ENCODE measurements around the gene SPEM3.
A peak's percentile ranks its signal among the peaks of the same experiment; 100 is the strongest.

SPEM3 gene

DNA sequence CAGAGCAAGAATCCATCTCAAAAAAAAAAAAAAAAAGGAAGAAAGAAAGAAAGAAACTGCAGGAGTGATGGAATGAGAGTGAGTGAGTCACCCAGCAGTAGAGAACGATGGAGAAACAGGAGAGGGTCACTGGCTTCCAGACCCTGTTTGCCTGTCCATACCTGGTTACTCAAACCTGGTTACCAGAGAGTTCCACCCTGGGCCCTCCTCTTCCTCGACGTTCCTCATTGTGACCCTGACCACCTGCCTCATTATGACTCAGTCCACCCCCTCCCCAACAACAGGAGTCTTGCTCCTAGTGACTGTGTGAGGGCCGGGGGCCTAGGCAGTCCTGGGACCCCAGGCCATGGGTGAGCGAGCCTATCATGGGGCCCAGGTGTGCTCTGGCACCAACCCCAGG is at the start of gene SPEM3:
Gene SPEM3, plus strand, starts transcription at position 301 of the 400 bp plus-strand sequence. Its CDS starts 46 bp downstream, at position 347.
- Histone ChIP-seq H3K36me3 (ENCODE audit: control insufficient read depth in 2 of 2, insufficient read depth in 2 of 2, low read length in 2 of 2) (no peaks in the 10 kb centered on the region), H3K9ac (ENCODE audit: low read depth in 1 of 2, low read length in 2 of 2) (no peak within 1 kb of the TSS), H3K27ac (ENCODE audit: low read depth in 2 of 2, low read length in 2 of 2) (no peak within 1 kb of the TSS), H3K4me3 (ENCODE audit: low read length in 2 of 2) (no peak within 1 kb of the TSS), H3K27me3 (ENCODE audit: control insufficient read depth in 2 of 2, insufficient read depth in 2 of 2, low read length in 2 of 2) (no peaks in the 10 kb centered on the region), H3K9me3 (ENCODE audit: control insufficient read depth in 2 of 2, low read length in 2 of 2) (no peaks in the 10 kb centered on the region), H3K4me1 (ENCODE audit: control insufficient read depth in 2 of 2, insufficient read depth in 2 of 2, low read length in 2 of 2) (no peaks in the 10 kb centered on the region)

DNA sequence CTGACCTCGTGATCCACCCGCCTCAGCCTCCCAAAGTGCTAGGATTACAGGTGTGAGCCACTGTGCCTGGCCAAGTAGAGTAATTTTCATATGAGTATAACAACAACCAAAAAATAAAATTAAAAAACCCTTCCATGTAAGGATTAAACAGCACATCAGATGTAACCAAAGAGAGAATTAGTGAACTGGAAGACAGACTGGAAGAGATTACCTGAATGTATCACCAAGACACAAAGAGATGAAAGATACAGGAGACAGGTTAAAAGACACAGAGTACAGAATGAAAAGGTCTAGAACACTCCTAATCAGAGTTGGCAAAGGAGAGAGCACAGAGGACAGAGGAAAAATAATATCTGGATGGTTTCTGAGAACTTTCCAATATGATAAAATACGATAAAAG is 49.5 kb upstream of the SPEM3 start:
- H3K27ac ChIP-seq (ENCODE audit: low read depth in 2 of 2, low read length in 2 of 2): no peak overlapping the region
- H3K27me3 ChIP-seq (ENCODE audit: control insufficient read depth in 2 of 2, insufficient read depth in 2 of 2, low read length in 2 of 2): no peaks in the 10 kb centered on the region
- H3K9me3 ChIP-seq (ENCODE audit: control insufficient read depth in 2 of 2, low read length in 2 of 2): no peaks in the 10 kb centered on the region
- H3K9ac ChIP-seq (ENCODE audit: low read depth in 1 of 2, low read length in 2 of 2): no peak overlapping the region
- no peaks in the 10 kb centered on the region for H3K36me3 ChIP-seq (ENCODE audit: control insufficient read depth in 2 of 2, insufficient read depth in 2 of 2, low read length in 2 of 2)
- H3K4me3 ChIP-seq (ENCODE audit: low read length in 2 of 2): no peak overlapping the region
- peaks cover 13 to 16% of the 10 kb centered on the region in 2 donors for H3K4me1 ChIP-seq (ENCODE audit: control insufficient read depth in 2 of 2, insufficient read depth in 2 of 2, low read length in 2 of 2)

DNA sequence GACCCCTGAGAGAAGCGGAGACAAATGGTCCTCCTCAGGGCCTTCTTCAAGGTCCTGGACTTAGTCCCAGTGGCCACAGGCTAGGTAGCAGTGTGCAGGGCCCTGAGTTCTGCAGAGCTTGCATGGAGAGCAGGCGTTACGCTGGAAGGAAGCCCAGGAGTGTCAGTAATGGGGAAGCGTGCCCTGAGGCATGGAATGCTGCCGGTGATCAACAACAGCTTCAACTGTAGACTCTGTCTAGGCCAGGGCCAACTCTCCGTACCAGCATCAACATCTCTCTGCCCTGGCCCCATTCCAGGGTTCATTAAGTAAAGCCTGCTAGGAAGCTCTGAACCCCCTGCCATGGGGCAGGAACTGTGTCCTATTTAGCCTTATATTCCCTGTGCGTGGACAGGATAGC is 48.3 kb upstream of the SPEM3 start:
- Histone ChIP-seq H3K27me3 (ENCODE audit: control insufficient read depth in 2 of 2, insufficient read depth in 2 of 2, low read length in 2 of 2) (no peaks in the 10 kb centered on the region), H3K4me1 (ENCODE audit: control insufficient read depth in 2 of 2, insufficient read depth in 2 of 2, low read length in 2 of 2) (peaks cover 13 to 16% of the 10 kb centered on the region in 2 donors), H3K27ac (ENCODE audit: low read depth in 2 of 2, low read length in 2 of 2) (peak overlapping the region; percentile 57 to 67), H3K9me3 (ENCODE audit: control insufficient read depth in 2 of 2, low read length in 2 of 2) (no peaks in the 10 kb centered on the region), H3K4me3 (ENCODE audit: low read length in 2 of 2) (peak overlapping the region; percentile 69 to 77), H3K36me3 (ENCODE audit: control insufficient read depth in 2 of 2, insufficient read depth in 2 of 2, low read length in 2 of 2) (peaks cover 4 to 5% of the 10 kb centered on the region in 2 donors), H3K9ac (ENCODE audit: low read depth in 1 of 2, low read length in 2 of 2) (peak overlapping the region; percentile 75 to 86)

DNA sequence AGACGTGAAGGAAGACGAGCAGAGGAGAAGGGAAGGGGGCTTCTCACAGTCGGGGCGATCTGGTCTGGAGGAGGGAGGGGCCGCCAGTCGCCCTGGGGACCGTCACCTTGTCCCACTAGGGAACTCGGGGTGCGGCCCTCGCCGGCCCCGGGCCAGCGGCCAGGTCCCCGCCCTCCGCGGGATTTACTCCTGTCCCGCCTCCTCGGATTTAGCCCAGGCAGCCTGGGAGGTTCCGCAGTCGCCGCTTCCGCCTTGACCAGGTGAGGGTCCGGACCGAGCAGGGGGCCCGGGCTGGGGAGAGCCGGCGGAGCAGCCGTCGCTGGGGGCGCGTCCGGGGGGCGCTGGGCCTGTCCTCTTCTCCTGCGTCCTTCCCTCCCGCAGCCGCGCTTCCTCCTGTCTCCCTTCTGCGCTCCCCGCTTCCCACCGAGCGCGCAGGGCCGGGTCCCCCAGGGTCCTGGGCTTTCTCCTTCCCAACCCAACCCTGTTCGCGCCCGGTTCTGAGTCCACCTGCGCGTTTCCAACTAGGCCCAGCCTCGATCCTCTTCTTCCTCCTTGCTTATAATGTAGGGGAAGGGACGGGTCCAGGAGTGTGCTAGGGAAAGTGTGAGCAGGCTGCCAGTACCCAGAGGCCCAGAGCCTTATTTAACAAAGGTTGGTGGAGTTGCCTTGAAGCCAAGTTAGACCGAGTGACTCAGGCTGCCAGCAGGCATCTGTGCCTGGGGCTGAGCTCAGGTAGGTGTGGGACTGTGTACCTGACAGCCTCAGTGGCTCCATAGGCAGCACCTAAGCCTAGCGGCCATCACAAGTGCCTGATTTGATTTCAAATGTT is 47.6 kb upstream of the SPEM3 start, which contains the start of gene TNK1:
Gene TNK1, plus strand, starts transcription at position 235 of the 829 bp plus-strand sequence. CDS start 1,838 bp downstream, outside the sequence.
- peak within 1 kb of the TSS; percentile 69 to 77 for H3K4me3 ChIP-seq (ENCODE audit: low read length in 2 of 2)

DNA sequence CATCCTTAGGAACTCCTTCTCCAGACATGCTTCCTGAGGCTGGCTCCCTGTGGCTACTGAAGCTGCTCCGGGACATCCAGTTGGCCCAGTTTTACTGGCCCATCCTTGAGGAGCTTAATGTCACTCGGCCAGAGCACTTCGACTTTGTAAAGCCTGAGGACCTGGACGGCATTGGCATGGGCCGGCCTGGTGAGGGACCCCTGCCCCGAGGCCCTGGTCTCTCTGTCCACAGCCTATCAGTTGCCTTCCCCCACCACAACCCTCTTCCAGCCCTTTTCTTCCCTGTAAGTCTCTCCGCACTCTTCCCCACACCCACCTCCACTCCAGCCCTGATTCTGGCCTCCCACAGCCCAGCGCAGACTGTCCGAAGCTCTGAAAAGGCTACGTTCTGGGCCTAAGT is 45.8 kb upstream of the SPEM3 start:
- no peak overlapping the region for H3K4me3 ChIP-seq (ENCODE audit: low read length in 2 of 2)
- no peaks in the 10 kb centered on the region for H3K27me3 ChIP-seq (ENCODE audit: control insufficient read depth in 2 of 2, insufficient read depth in 2 of 2, low read length in 2 of 2)
- no peaks in the 10 kb centered on the region for H3K9me3 ChIP-seq (ENCODE audit: control insufficient read depth in 2 of 2, low read length in 2 of 2)
- H3K9ac ChIP-seq (ENCODE audit: low read depth in 1 of 2, low read length in 2 of 2): no peak overlapping the region
- peaks cover 13 to 16% of the 10 kb centered on the region in 2 donors for H3K4me1 ChIP-seq (ENCODE audit: control insufficient read depth in 2 of 2, insufficient read depth in 2 of 2, low read length in 2 of 2)
- peaks cover 10 to 19% of the 10 kb centered on the region in 2 donors for H3K36me3 ChIP-seq (ENCODE audit: control insufficient read depth in 2 of 2, insufficient read depth in 2 of 2, low read length in 2 of 2)
- no peak overlapping the region for H3K27ac ChIP-seq (ENCODE audit: low read depth in 2 of 2, low read length in 2 of 2)

More for the DNA sequence above, 47.6 kb upstream of the SPEM3 start, which contains the start of gene TNK1:
- Histone ChIP-seq H3K27me3 (ENCODE audit: control insufficient read depth in 2 of 2, insufficient read depth in 2 of 2, low read length in 2 of 2) (no peaks in the 10 kb centered on the region), H3K4me1 (ENCODE audit: control insufficient read depth in 2 of 2, insufficient read depth in 2 of 2, low read length in 2 of 2) (peaks cover 13 to 16% of the 10 kb centered on the region in 2 donors), H3K9me3 (ENCODE audit: control insufficient read depth in 2 of 2, low read length in 2 of 2) (no peaks in the 10 kb centered on the region), H3K27ac (ENCODE audit: low read depth in 2 of 2, low read length in 2 of 2) (peak within 1 kb of the TSS; percentile 57 to 67), H3K36me3 (ENCODE audit: control insufficient read depth in 2 of 2, insufficient read depth in 2 of 2, low read length in 2 of 2) (peaks cover 7 to 8% of the 10 kb centered on the region in 2 donors), H3K9ac (ENCODE audit: low read depth in 1 of 2, low read length in 2 of 2) (peak within 1 kb of the TSS; percentile 75 to 86)

DNA sequence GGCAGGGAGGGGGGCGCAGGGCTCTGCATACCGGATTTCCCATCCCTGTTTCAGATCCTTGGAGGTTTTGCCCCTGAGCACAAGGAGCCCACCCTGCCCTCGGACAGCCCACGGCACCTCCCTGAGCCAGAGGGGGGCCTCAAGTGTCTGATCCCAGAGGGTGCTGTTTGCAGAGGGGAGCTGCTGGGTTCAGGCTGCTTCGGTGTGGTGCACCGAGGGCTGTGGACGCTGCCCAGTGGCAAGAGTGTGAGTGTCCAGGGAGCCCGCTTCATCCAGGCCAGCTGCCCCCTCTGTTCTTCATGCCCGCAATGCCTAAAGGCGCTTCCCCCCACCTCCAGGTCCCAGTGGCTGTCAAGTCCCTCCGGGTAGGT is 45.3 kb upstream of the SPEM3 start:
- Histone ChIP-seq H3K4me1 (ENCODE audit: control insufficient read depth in 2 of 2, insufficient read depth in 2 of 2, low read length in 2 of 2) (peaks cover 13 to 16% of the 10 kb centered on the region in 2 donors), H3K4me3 (ENCODE audit: low read length in 2 of 2) (peak overlapping the region; percentile 41 to 59), H3K9ac (ENCODE audit: low read depth in 1 of 2, low read length in 2 of 2) (peak overlapping the region in 1 of 2 donors; percentile 42)

DNA sequence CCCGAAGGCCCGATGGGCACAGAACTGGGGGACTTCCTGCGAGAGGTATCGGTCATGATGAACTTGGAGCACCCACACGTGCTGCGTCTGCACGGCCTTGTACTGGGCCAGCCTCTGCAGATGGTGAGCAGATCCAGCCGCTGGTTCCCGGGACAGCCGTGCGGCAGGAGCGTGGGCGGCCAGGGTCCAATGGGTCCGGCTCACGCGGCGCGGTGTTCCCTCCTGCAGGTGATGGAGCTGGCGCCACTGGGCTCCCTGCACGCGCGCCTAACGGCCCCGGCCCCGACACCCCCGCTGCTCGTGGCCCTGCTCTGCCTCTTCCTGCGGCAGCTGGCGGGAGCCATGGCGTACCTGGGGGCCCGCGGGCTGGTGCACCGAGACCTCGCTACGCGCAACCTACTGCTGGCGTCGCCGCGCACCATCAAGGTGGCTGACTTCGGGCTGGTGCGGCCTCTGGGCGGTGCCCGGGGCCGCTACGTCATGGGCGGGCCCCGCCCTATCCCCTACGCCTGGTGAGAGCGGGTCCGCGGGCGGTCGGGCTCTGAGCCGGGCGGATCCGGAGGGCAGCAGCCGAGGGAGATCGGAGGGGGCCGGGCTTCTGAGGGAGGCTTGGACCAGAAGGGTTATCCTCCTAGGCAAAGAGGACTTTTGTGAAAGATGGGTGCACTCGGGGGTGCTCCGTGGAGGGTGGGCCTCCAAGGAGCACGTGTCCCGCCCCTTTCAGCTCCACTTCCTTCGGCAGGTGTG is 44.7 kb upstream of the SPEM3 start:
- no peaks in the 10 kb centered on the region for H3K27me3 ChIP-seq (ENCODE audit: control insufficient read depth in 2 of 2, insufficient read depth in 2 of 2, low read length in 2 of 2)
- peaks cover 16 to 27% of the 10 kb centered on the region in 2 donors for H3K36me3 ChIP-seq (ENCODE audit: control insufficient read depth in 2 of 2, insufficient read depth in 2 of 2, low read length in 2 of 2)
- H3K4me3 ChIP-seq (ENCODE audit: low read length in 2 of 2): peak overlapping the region; percentile 41 to 59
- H3K9me3 ChIP-seq (ENCODE audit: control insufficient read depth in 2 of 2, low read length in 2 of 2): no peaks in the 10 kb centered on the region
- no peak overlapping the region for H3K27ac ChIP-seq (ENCODE audit: low read depth in 2 of 2, low read length in 2 of 2)
- peaks cover 13 to 16% of the 10 kb centered on the region in 2 donors for H3K4me1 ChIP-seq (ENCODE audit: control insufficient read depth in 2 of 2, insufficient read depth in 2 of 2, low read length in 2 of 2)
- H3K9ac ChIP-seq (ENCODE audit: low read depth in 1 of 2, low read length in 2 of 2): peak overlapping the region in 1 of 2 donors; percentile 42

More for the DNA sequence above, 45.3 kb upstream of the SPEM3 start:
- Histone ChIP-seq H3K27me3 (ENCODE audit: control insufficient read depth in 2 of 2, insufficient read depth in 2 of 2, low read length in 2 of 2) (no peaks in the 10 kb centered on the region), H3K36me3 (ENCODE audit: control insufficient read depth in 2 of 2, insufficient read depth in 2 of 2, low read length in 2 of 2) (peaks cover 11 to 22% of the 10 kb centered on the region in 2 donors), H3K27ac (ENCODE audit: low read depth in 2 of 2, low read length in 2 of 2) (no peak overlapping the region), H3K9me3 (ENCODE audit: control insufficient read depth in 2 of 2, low read length in 2 of 2) (no peaks in the 10 kb centered on the region)

DNA sequence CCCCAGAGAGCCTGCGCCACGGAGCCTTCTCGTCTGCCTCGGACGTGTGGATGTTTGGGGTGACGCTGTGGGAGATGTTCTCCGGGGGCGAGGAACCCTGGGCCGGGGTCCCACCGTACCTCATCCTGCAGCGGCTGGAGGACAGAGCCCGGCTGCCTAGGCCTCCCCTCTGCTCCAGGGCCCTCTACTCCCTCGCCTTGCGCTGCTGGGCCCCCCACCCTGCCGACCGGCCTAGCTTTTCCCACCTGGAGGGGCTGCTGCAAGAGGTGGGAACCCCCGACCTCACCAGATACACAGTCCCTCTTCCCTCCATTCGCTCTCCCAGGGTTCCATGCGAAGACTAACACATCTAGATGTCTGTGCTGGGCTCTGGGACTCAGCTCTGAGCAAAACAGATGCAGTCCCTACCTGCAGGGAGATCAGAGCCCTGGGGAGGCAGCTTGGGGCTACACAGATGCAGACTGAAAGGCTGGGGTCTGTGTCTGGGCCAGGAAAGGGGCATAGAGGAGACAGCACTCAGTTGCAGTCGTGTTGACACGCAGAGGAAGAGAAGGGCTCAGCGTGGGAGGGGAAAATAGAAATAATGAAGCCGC is 44.1 kb upstream of the SPEM3 start:
- Histone ChIP-seq H3K9me3 (ENCODE audit: control insufficient read depth in 2 of 2, low read length in 2 of 2) (no peaks in the 10 kb centered on the region), H3K27ac (ENCODE audit: low read depth in 2 of 2, low read length in 2 of 2) (no peak overlapping the region), H3K4me3 (ENCODE audit: low read length in 2 of 2) (peak overlapping the region; percentile 41 to 59), H3K9ac (ENCODE audit: low read depth in 1 of 2, low read length in 2 of 2) (peak overlapping the region in 1 of 2 donors; percentile 42), H3K4me1 (ENCODE audit: control insufficient read depth in 2 of 2, insufficient read depth in 2 of 2, low read length in 2 of 2) (peaks cover 13 to 16% of the 10 kb centered on the region in 2 donors), H3K27me3 (ENCODE audit: control insufficient read depth in 2 of 2, insufficient read depth in 2 of 2, low read length in 2 of 2) (no peaks in the 10 kb centered on the region), H3K36me3 (ENCODE audit: control insufficient read depth in 2 of 2, insufficient read depth in 2 of 2, low read length in 2 of 2) (peaks cover 22 to 33% of the 10 kb centered on the region in 2 donors)

DNA sequence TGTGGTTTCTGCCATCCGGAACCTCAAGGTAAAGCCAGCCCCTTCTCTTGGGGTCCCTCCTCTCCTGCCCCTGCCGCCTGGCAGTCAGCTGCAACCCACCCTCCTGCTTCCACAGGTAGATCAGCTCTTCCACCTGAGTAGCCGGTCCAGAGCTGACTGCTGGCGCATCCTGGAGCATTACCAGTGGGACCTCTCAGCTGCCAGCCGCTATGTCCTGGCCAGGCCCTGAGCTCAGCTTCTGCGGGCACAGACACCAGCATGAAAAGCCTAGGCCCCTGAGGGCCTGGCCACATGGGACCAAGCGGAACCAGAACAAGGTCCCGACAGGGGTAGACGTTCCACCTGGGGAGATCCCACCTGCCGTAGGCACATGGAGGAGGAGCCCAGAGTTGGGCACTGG is 39.8 kb upstream of the SPEM3 start:
- H3K9me3 ChIP-seq (ENCODE audit: control insufficient read depth in 2 of 2, low read length in 2 of 2): no peaks in the 10 kb centered on the region
- H3K27me3 ChIP-seq (ENCODE audit: control insufficient read depth in 2 of 2, insufficient read depth in 2 of 2, low read length in 2 of 2): no peaks in the 10 kb centered on the region
- no peak overlapping the region for H3K27ac ChIP-seq (ENCODE audit: low read depth in 2 of 2, low read length in 2 of 2)
- H3K9ac ChIP-seq (ENCODE audit: low read depth in 1 of 2, low read length in 2 of 2): no peak overlapping the region
- peaks cover 5 to 7% of the 10 kb centered on the region in 2 donors for H3K4me1 ChIP-seq (ENCODE audit: control insufficient read depth in 2 of 2, insufficient read depth in 2 of 2, low read length in 2 of 2)
- H3K36me3 ChIP-seq (ENCODE audit: control insufficient read depth in 2 of 2, insufficient read depth in 2 of 2, low read length in 2 of 2): peaks cover 25 to 36% of the 10 kb centered on the region in 2 donors
- H3K4me3 ChIP-seq (ENCODE audit: low read length in 2 of 2): no peak overlapping the region

Measured in mucosa of rectum (tissue), 2 donors.